HCT116 (cell line): ENCODE data around the gene FAM163B.

ENCODE experiments used
- ATF3 ChIP-seq: IDR thresholded peaks from 2 replicates; pipeline ENCODE4 v1.6.1; 2012
- CBX3 ChIP-seq: IDR thresholded peaks from 2 replicates; pipeline ENCODE4 v1.6.1; 2012; ENCODE audit warnings: low read depth
- CEBPB ChIP-seq: IDR thresholded peaks from 2 replicates; pipeline ENCODE4 v1.6.1; 2012; ENCODE audit warnings: low read depth
- CTCF ChIP-seq, 3 experiments: fragments of 200-600 bp in 1 of 3; sonication (generic) in 1 of 3; IDR thresholded peaks in 2 of 3; conservative IDR thresholded peaks in 1 of 3; 2 replicates each; pipeline ENCODE4 v1.5.1; 2012 to 2017; ENCODE audit warnings: low read depth in 2 of 3, low read length in 2 of 3, antibody characterized with exemption in 1 of 3, borderline replicate concordance in 1 of 3, control low read depth in 1 of 3, mild to moderate bottlenecking in 1 of 3, mixed read lengths in 1 of 3, mixed run types in 1 of 3, moderate library complexity in 1 of 3; ENCODE audit not compliant: insufficient read depth in 1 of 3
- EZH2 ChIP-seq: fragments of 200-600 bp; sonication (generic); IDR thresholded peaks from 2 replicates; pipeline ENCODE4 v1.6.1; 2017; ENCODE audit warnings: antibody characterized with exemption, mixed run types
- MAX ChIP-seq: IDR thresholded peaks from 2 replicates; pipeline ENCODE4 v1.6.1; 2012
- POLR2A ChIP-seq: IDR thresholded peaks from 2 replicates; pipeline ENCODE4 v1.7.0; 2011; ENCODE audit warnings: borderline replicate concordance; ENCODE audit not compliant: insufficient read depth, insufficient read length; ENCODE audit errors: extremely low read depth
- POLR2AphosphoS5 ChIP-seq: IDR thresholded peaks from 2 replicates; pipeline ENCODE4 v1.6.1; 2011; ENCODE audit warnings: mild to moderate bottlenecking, low read depth, low read length, moderate library complexity
- RAD21 ChIP-seq: IDR thresholded peaks from 2 replicates; pipeline ENCODE4 v1.6.1; 2012; ENCODE audit warnings: low read depth, mild to moderate bottlenecking
- REST ChIP-seq: IDR thresholded peaks from 2 replicates; pipeline ENCODE4 v1.6.1; 2012; ENCODE audit warnings: low read depth
- SRF ChIP-seq: IDR thresholded peaks from 2 replicates; pipeline ENCODE4 v1.6.1; 2012; ENCODE audit warnings: low read depth
- TCF7L2 ChIP-seq: IDR thresholded peaks from 2 replicates; pipeline ENCODE4 v1.7.0; 2011; ENCODE audit warnings: borderline replicate concordance, inconsistent platforms; ENCODE audit not compliant: insufficient read depth, insufficient read length; ENCODE audit errors: extremely low read depth

GRCh38 chr9:133576875-133577736 lies 32.1 kb downstream of the FAM163B start:
- TF ChIP-seq RAD21 = no peak
- no peak for TF ChIP-seq CTCF (IDR thresholded peaks at IDR 0.05 in 2 of 3, conservative IDR thresholded peaks at IDR 0.05 in 1 of 3; ENCODE audit: borderline replicate concordance in 1 of 3, insufficient read depth in 1 of 3, low read depth in 2 of 3, low read length in 2 of 3)
- no peak for TF ChIP-seq EZH2
- TF ChIP-seq POLR2AphosphoS5 = no peak
- no peak for TF ChIP-seq TCF7L2
- no peak for TF ChIP-seq MAX
- TF ChIP-seq POLR2A = no peak
- no peak for TF ChIP-seq CBX3
- no peak for TF ChIP-seq SRF
- TF ChIP-seq REST = no peak
- TF ChIP-seq ATF3 = no peak
- no peak for TF ChIP-seq CEBPB
